HG02610 (cell line): ENCODE data around the gene TRMU.

Source experiments
- ATAC-seq: cut with Tn5 transposase; IDR thresholded peaks from one replicate; pipeline ENCODE4 v1.9.1; 2021; ENCODE audit warnings: mild to moderate bottlenecking, moderate library complexity; ENCODE audit not compliant: unreplicated experiment

Gene TRMU

DNA sequence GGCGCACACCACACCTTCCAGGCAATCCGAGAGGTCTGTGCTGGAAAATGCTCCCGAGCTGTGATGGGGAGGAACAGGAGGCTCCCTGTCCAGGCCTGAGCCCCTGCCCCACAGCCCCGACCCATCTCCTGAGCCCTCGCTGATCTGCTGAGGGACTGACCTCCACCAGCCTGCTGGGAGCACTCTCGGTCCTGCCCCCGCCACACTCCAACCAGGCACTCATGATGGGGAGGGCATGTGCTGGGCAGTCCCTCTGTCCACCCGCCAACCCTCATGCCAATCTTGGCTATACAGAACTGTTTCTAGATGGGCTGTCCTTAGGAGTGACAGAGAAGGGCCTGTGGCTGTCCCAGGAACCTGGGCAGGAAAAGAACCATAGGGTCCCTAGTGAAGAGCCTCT is 70.8 kb downstream of the TRMU start:
- ATAC-seq: no peak

- ATAC-seq: no peak
Observed at GRCh38 chr22:46406791-46407190, 71.3 kb downstream of the TRMU start.
